Measurements from ENCODE around the gene IL17RD.

GRCh38 chr3:57166660-57167059 is 1.5 kb upstream of the IL17RD start:
- TF ChIP-seq CTCF (conservative IDR thresholded peaks at IDR 0.05; ENCODE audit: low read depth, low read length) (no peak), EZH2 (IDR thresholded peaks at IDR 0.05; ENCODE audit: borderline replicate concordance, low read depth, low read length, poor library complexity, severe bottlenecking) (no peak)
